K562 (cell line): ENCODE results near the gene RIMS3. TPM values are rescaled to one million over a fixed set of nuclear protein-coding genes. Genes with fewer than 3 reads are reported as not detected.
A peak's percentile ranks its signal among the peaks of the same experiment; 100 is the strongest.

ENCODE experiments used
- CBX1 ChIP-seq: sonication (generic); IDR thresholded peaks from 2 replicates; pipeline ENCODE4 v1.6.1; 2016; ENCODE audit warnings: antibody characterized with exemption, low read depth, mild to moderate bottlenecking
- CCNT2 ChIP-seq: IDR thresholded peaks from 2 replicates; pipeline ENCODE4 v1.6.1; 2011; ENCODE audit warnings: borderline replicate concordance, low read depth, mild to moderate bottlenecking, moderate library complexity, mixed read lengths, low read length; ENCODE audit not compliant: insufficient read length; ENCODE audit errors: extremely low read depth
- CTCFL ChIP-seq: IDR thresholded peaks from 2 replicates; pipeline ENCODE4 v1.6.1; 2011; ENCODE audit warnings: borderline replicate concordance, low read depth, mild to moderate bottlenecking, moderate library complexity, low read length; ENCODE audit not compliant: insufficient read depth, poor library complexity, severe bottlenecking
- GATAD2A ChIP-seq: fragments of 450-650 bp; IDR thresholded peaks from 2 replicates; pipeline ENCODE4 v1.6.1; 2017
- HDAC8 ChIP-seq: fragments of 450-650 bp; IDR thresholded peaks from 2 replicates; pipeline ENCODE4 v1.6.1; 2016; ENCODE audit warnings: mild to moderate bottlenecking, missing genetic modification characterization, moderate library complexity, missing compliant biosample characterization
- HLTF ChIP-seq: fragments of 450-650 bp; IDR thresholded peaks from 2 replicates; pipeline ENCODE4 v1.6.1; 2016
- MTF1 ChIP-seq: fragments of 250-450 bp; sonication (Bioruptor Pico); IDR thresholded peaks from 2 replicates; pipeline ENCODE4 v1.9.0; 2021; ENCODE audit warnings: moderate library complexity, mild to moderate bottlenecking, inconsistent platforms, borderline replicate concordance
- POLR3G ChIP-seq: IDR thresholded peaks from 2 replicates; pipeline ENCODE4 v1.6.1; 2011; ENCODE audit not compliant: insufficient read length, insufficient replicate concordance; ENCODE audit errors: extremely low read depth
- PRDM10 ChIP-seq: fragments of 450-650 bp; IDR thresholded peaks from 2 replicates; pipeline ENCODE4 v1.6.1; 2018; ENCODE audit not compliant: partially characterized antibody
- RFX1 ChIP-seq: fragments of 450-650 bp; IDR thresholded peaks from 2 replicates; pipeline ENCODE4 v1.6.1; 2016; ENCODE audit warnings: mild to moderate bottlenecking, moderate library complexity
- TCF7 ChIP-seq: sonication (generic); IDR thresholded peaks from 2 replicates; pipeline ENCODE4 v1.6.1; 2016; ENCODE audit warnings: antibody characterized with exemption, borderline replicate concordance
- ZFP36 ChIP-seq: fragments of 150-350 bp; IDR thresholded peaks from 2 replicates; pipeline ENCODE4 v1.6.1; 2018; ENCODE audit warnings: low read length, low read depth; ENCODE audit not compliant: partially characterized antibody
- ZNF639 ChIP-seq, 2 experiments: fragments of 200-800 bp in 1 of 2; sonication (Bioruptor generic) in 1 of 2; sonication (generic) in 1 of 2; formaldehyde crosslinking in 1 of 2; IDR thresholded peaks in 1 of 2; conservative IDR thresholded peaks in 1 of 2; 2 replicates each; pipeline versions ENCODE4 v1.5.0 to v1.6.1; 2016 to 2020; ENCODE audit warnings: missing compliant biosample characterization in 1 of 2, missing genetic modification characterization in 1 of 2, missing genetic modification reagents in 1 of 2
- polyA plus RNA-seq, 8 experiments: library from polyadenylated mRNA; depleted of rRNA in 4 of 8; stranded (reverse) in 5 of 8; unstranded in 3 of 8; fragments of >200 nt; fragmentation: Nextera tagmentation in 2 of 8; fragmentation: Illumina TruSeq in 1 of 8; extraction: Ambion mirVana in 2 of 8; extraction: Trizol in 1 of 8; gene quantifications; 2 replicates each; pipeline versions ENCODE4 v1.2.1 to v1.2.3, GENCODE V29; 2011 to 2014; ENCODE audit warnings: inconsistent platforms in 1 of 8, missing spikeins in 1 of 8
- total RNA-seq, 7 experiments: library from RNA; depleted of rRNA in 6 of 7; stranded (reverse); fragments of >200 nt in 6 of 7; fragmentation: Illumina TruSeq in 2 of 7; extraction: Trizol in 2 of 7; gene quantifications; 2 replicates each; pipeline versions ENCODE4 v1.2.1 to v1.2.3, GENCODE V29; 2011 to 2021; ENCODE audit warnings: low replicate concordance in 1 of 7
- TF ChIP-seq, protein P1 (sequence below), 2 experiments: fragments of 450-650 bp in 1 of 2; sonication (generic) in 1 of 2; formaldehyde crosslinking in 1 of 2; IDR thresholded peaks in 1 of 2; conservative IDR thresholded peaks in 1 of 2; 2 replicates each; pipeline versions ENCODE4 v1.6.1 to v1.8.1; 2016 to 2023; ENCODE audit warnings: mild to moderate bottlenecking in 2 of 2, moderate library complexity in 2 of 2, inconsistent platforms in 1 of 2, missing genetic modification reagents in 1 of 2
- TF ChIP-seq, protein P2 (sequence below): IDR thresholded peaks from 2 replicates; pipeline ENCODE4 v1.6.1; 2014; ENCODE audit warnings: antibody characterized with exemption

RIMS3 gene
- total and polyA plus RNA-seq, 9 of the 15 experiments (the other 6 are each of a cell fraction or from before 2014, with no cell fraction given), result 0.06 to 1.2 (median 0.59) TPM

- no peak for TF ChIP-seq MTF1 (CRISPR knock-in tag)
- TF ChIP-seq ZNF639 (CRISPR knock-in tag; conservative IDR thresholded peaks at IDR 0.05 in 1 of 2, IDR thresholded peaks at IDR 0.05 in 1 of 2), result 0 out of 4 replicates have a peak, but pooled peaks of 1 of the 2 experiments have one; percentile 39
- TF ChIP-seq ZFP36, result no peak
- TF ChIP-seq CTCFL, result no peak
- no peak for TF ChIP-seq CCNT2
- TF ChIP-seq GATAD2A, result no peak
- 0 out of 2 replicates have a peak, but pooled peaks have one; percentile 22 for TF ChIP-seq HLTF
- TF ChIP-seq CBX1, result no peak
- TF ChIP-seq PRDM10, result peak; percentile 69
- TF ChIP-seq TCF7, result no peak
- no peak for TF ChIP-seq POLR3G
- TF ChIP-seq, protein P1, sequence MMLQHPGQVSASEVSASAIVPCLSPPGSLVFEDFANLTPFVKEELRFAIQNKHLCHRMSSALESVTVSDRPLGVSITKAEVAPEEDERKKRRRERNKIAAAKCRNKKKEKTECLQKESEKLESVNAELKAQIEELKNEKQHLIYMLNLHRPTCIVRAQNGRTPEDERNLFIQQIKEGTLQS (IDR thresholded peaks at IDR 0.05), result peak; percentile 55; the same call in 1 of the 2 replicates
- TF ChIP-seq, protein P1 (CRISPR knock-in tag; conservative IDR thresholded peaks at IDR 0.05), result no peak
- no peak for TF ChIP-seq HDAC8 (tag)
- TF ChIP-seq, protein P2, sequence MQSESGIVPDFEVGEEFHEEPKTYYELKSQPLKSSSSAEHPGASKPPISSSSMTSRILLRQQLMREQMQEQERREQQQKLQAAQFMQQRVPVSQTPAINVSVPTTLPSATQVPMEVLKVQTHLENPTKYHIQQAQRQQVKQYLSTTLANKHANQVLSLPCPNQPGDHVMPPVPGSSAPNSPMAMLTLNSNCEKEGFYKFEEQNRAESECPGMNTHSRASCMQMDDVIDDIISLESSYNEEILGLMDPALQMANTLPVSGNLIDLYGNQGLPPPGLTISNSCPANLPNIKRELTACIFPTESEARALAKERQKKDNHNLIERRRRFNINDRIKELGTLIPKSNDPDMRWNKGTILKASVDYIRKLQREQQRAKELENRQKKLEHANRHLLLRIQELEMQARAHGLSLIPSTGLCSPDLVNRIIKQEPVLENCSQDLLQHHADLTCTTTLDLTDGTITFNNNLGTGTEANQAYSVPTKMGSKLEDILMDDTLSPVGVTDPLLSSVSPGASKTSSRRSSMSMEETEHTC, result no peak
- no peak for TF ChIP-seq RFX1
Observed at GRCh38 chr1:40709100-40709801, 43.8 kb upstream of the RIMS3 start (continued).
